HG03558 (cell line): Measurements from ENCODE around the gene AMER3.
A peak's percentile ranks its signal among the peaks of the same experiment; 100 is the strongest.
"Not testable (repeated sequence)": the region's sequence is repeated elsewhere in the genome, so short reads cannot be mapped to it uniquely, and the experiment has no call there.

ENCODE experiments used
- ATAC-seq: cut with Tn5 transposase; IDR thresholded peaks from one replicate; pipeline ENCODE4 v1.9.1; 2021; ENCODE audit warnings: moderate number of reproducible peaks; ENCODE audit not compliant: unreplicated experiment; ENCODE audit errors: extremely low read depth

AMER3 gene, protein sequence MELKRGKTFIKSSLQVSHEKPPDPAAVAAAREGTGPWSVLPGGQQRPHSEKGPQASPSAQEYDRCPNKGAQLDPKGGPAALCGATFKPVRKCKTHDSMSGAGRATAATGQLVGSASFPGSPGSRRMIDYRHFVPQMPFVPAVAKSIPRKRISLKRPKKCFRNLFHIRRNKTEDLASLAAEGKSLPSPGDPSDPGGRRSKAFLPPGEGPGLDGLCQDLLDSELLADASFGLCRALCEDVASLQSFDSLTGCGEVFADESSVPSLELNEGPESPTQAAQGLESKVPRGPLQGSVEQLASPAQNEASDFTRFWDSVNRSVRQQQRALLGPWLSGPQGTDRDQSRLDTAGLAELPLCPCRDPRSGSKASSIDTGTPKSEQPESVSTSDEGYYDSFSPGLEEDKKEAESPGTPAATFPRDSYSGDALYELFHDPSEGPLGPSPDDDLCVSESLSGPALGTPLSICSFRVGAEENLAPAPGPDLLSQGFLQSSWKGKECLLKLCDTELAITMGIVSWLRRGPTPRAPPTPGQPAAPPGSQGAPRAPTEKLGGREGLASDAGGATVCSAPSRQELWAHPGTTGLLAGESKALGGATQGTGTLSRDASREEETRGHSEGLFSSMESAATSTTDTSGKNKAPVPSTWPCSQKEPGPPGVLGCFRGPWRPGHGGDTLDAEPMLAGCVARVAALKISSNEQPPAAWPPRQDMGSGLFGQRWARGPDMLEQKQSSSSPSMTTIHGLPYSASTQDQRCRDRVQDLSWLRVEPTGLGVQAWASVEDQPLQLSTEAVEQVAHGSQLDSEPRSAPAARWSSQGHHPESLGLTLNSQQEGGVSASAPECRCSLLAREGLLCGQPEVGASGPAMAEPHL

DNA sequence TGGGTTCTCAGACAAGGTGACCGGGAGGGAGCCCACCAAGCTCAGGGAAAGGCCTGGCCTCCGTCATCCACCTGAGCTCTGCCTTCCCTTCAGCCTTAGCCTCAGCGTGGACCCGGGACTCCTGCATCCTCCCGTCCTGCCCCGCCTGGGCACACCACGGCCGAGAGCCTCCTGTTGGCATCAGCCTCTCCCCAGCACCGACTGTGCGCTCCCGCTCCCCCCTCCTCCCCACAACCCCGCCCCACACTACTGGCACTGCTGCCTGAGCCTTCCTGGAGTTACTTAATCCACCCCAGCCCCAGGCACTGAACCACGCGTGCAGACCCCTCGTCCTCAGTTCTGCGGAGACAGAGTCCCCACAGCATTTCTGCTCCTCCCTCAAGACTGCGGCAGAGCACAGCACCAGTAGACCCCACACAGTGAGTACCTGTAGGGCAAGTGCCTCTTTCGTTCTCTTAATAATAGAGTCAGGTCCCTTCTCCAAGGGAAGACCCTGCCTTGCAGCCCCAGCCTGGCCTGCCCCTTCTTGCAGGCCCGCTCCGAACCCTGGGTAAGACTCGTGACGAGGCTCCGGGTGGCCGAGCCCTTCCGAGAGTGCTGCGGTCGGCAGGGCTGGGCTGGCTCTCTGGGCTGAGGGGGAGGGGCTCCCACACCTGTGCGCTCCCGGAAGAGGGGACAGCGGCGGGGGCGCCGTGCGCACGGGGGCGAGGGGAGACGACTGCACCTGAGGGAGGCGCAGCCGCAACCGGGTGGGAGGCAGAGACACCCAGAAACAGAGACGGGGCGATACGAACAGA lies at the start of gene AMER3:
Gene AMER3, plus strand, starts transcription at position 285 of the 797 bp plus-strand sequence. CDS start 6,533 bp downstream, outside the sequence.
- no peak for ATAC-seq

DNA sequence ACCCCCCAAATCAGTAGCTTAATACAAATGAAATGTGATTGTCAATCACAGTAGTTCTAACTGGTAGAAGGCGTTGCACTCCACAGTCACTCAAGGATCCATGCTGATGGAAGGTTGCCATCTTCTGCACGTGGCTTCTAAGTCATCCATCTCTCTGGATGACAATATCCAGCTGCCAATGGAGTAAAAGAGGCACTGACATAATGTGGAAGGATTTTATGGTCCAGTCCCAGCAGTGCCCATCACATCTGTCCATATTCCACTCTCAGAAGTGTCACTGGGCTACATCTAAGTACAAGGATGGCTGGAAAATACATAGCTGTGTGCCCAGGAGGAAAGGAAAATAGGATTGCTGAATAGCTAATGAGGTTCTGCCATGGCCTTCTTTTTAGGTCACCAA lies 40.5 kb upstream of the AMER3 start:
- ATAC-seq = not testable (repeated sequence)

DNA sequence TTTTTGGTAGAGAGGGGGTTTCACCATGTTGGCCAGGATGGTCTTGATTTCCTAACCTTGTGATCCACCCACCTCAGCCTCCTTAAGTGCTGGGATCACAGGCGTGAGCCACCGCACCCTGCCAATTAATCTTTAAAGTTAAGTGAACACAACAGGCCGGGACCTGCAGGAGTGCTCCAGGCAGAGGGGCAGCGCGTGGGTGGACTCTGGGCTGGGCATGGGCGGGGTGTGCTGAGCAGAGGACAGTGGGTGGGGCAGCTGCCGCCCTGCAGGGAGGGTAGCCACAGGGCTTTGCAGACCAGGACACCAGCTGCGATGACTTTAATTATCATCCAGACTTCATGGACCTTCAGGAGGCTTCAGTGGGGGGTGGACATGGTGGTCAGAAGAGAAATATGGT lies 35.3 kb upstream of the AMER3 start:
- ATAC-seq = no peak

DNA sequence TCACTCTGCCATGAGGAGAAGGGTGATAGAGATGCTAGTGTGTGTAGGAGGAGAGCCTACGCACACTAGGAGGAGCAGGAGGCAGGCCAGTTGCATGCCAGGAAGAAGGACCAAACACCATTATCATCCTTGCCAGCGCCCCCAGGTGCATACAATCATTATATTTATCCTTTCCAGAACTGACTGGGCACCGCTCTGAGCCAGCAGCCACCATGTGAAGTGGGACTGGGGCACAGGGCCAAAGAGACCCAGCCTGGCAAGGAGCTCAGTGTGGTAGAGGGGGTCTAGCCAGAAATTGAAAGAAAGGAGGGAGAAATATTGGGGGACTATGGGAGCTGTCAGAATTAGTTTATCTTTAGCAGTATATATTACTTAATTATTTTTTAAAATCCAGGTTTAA lies 34.8 kb upstream of the AMER3 start:
- no peak for ATAC-seq

DNA sequence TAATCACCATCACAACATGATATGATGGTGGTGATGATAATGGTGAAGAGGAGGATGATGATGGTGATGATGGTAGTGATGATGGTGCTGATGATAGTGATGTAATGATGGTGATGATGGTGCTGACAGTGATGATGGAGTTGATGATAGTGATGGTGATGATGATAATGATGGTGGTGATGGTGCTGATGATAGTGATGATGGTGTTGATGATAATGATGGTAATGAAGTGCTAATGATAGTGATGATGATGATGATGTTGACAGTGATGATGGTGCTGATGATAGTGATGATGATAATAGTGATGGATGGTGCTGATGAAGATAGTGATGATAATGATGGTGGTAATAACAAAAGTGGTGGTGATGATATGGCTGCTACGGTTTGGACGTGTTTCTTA lies 30.9 kb upstream of the AMER3 start:
- no peak for ATAC-seq

DNA sequence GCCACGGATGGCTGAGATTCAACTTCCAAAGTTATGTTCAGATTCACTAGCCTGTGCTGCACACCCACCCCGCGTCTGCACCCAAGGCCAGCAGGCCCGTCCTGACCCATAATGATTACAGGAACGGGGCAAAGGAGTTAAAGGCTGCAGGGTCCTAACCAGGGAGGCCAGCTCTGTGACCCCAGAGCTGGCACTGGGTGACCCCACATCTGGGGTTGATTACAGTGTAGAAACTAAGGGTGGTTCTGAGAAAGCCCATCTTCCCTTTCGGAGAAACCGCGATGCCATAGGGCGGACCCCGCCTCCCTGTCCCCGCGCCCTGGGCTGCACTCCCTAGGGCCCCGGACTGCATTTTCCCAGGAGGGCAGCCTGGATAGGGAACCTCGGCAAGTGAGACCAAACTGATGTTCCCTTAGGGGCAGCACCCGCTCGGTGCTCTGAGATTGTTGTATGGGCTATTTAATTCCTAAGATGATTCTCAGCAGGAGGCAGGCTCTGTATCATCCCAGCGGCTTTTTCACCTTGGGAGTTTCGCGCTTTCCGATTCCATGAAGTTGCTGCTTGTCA lies 28.6 kb upstream of the AMER3 start:
- ATAC-seq = no peak

DNA sequence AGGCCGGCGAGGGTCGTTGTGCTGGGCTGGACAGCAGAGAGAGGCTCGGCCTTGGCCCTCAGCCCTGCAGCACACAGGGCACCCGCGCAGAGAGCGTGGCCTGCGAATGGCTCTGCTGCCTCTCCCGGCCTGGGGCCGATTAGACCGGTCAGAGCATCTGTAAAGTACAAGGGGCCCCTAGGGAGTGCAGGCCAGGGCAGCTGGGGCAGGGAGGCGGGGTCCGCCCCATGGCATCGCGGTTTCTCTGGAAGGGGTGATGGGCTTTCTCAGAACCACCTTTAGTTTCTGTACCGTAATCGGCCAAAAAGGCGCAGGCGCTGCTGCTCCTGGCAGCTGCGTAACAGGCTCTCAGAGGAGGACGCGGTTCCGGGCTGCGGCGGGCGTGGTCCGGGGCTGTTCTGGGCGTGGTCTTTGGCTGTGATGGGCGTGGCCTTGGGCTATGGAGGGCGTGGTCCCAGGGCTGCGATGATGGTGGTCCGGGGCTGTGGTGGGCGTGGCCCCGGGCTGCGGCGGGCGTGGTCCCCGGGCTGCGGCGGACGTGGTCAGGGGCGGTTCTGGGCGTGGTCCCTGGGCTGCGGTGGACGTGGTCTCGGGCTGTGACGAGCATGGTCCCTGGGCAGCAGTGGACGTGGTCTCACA lies 27.9 kb upstream of the AMER3 start:
- ATAC-seq = peak; percentile 73

DNA sequence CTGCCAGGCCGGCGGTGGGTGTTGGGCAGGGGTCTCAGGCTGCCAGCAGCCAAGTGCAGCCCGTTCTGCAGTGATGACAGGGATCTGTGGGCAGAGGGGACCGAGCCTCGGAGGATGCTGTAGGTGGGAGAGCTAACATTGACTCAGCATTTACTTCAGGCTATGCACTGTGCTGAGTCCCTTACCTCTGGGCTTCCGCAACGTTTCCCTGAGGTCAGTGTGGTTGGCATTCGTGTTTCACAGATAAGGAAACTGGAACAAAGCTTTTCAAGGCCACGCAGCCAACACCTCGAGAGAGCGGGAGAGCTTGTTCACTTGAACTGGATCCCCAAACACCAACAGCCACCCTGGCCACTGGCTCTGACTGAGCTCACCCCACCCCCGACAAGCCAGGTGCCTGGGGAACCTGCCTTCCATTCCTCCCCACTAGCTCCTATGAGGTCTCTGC lies 27.3 kb upstream of the AMER3 start:
- no peak for ATAC-seq

GRCh38 chr2:130728549-130729316 lies 26.6 kb upstream of the AMER3 start, which contains the start of gene GPR148:
Gene GPR148, plus strand, starts transcription at chr2:130729070. Its CDS starts 82 bp downstream, at chr2:130729152.
- no peak for ATAC-seq

- no peak for ATAC-seq
Observed at GRCh38 chr2:130729322-130730299, 25.7 kb upstream of the AMER3 start.

DNA sequence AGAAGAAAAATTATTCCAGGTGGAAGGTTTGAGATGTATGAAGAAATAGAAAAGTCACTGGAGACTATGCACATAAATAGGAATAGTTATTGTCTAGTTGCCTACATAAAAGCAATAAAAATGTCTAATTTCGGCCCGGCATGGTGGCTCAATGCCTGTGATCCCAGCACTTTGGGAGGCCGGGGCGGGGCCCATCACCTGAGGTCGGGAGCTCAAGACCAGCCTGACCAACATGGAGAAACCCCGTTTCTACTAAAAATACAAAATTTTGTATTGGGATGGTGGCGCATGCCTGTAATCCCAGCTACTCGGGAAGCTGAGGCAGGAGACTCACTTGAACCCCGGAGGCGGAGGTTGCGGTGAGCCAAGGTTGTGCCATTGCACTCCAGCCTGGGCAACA lies 23.1 kb upstream of the AMER3 start:
- not testable (repeated sequence) for ATAC-seq

DNA sequence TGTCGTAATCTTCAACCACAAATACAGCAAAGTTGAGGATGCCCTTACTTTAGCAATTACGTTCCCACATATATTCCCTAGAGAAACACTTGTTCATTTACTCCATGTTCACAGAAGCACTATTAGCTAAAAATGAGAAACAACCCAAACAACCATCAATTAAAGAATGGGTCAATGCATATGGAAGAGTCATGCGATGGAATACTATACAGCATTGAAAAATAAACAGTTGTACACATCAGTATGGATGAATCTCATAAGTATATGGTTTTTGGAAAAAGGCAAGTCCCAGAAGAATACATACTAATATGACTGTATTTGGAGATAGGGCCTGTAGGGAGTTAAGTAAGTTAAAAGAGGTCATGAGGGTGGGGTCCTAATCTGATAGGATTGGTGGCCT lies 20.1 kb upstream of the AMER3 start:
- ATAC-seq = no peak

- no peak for ATAC-seq
Observed at GRCh38 chr2:130736487-130736886, 18.9 kb upstream of the AMER3 start.

- no peak for ATAC-seq
Observed at GRCh38 chr2:130737592-130737991, 17.7 kb upstream of the AMER3 start.

- ATAC-seq = no peak
Observed at GRCh38 chr2:130740671-130741070, 14.7 kb upstream of the AMER3 start.

DNA sequence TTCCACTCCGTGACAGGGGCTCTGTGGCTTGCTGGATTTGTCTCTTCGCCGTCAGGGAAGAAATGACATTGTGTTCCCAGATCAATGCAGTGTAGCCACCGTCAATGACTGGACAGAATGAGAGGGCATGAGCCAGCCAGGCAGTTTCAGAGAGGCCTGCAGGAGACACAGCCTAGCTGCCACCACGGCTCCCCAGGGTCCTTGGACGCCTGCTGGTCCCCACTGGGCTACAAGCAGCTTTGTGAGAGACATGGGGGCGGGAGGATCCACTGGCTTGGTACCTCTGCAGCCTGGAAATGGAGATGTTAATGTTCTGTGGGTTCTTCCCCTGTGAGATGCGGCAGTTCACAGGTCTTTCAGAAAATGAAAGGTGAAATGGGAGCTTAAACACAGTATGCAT lies 12.1 kb upstream of the AMER3 start:
- ATAC-seq = no peak

- no peak for ATAC-seq
Observed at GRCh38 chr2:130744287-130745117, 10.8 kb upstream of the AMER3 start.
